ENCODE results near the gene CDADC1. TPM values are rescaled to one million over a fixed set of nuclear protein-coding genes. Genes with fewer than 3 reads are reported as not detected.
A peak's percentile ranks its signal among the peaks of the same experiment; 100 is the strongest.

The CDADC1 gene
- total RNA-seq, 1 donor = 3.8 TPM

DNA sequence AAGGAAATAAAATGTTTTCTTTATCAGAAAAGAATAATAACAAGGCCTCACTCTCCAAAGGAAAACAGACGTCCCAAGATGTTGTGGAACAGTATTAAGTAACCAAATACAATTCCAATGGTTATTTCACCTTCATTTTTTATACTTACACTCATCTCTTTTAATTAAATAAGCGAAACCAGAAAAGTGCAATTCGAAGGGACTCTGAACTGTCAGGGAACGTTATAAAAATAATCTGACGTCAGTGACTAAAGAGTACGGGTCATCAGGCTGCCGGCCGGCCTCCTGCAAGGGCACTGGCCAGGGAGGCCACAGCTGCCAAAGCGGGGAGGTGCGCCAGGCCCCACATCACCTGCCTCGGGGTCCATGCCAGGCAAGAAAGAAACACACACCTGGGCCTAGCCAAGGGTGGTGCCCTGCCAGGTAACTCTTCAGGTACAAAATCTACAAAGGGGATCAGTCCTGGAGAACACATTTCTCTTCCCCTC, 61.2 kb downstream of the CDADC1 start:
- H3K4me3 ChIP-seq (ENCODE audit: low read depth, low read length) = no peak overlapping the region
- TF ChIP-seq, protein P1, sequence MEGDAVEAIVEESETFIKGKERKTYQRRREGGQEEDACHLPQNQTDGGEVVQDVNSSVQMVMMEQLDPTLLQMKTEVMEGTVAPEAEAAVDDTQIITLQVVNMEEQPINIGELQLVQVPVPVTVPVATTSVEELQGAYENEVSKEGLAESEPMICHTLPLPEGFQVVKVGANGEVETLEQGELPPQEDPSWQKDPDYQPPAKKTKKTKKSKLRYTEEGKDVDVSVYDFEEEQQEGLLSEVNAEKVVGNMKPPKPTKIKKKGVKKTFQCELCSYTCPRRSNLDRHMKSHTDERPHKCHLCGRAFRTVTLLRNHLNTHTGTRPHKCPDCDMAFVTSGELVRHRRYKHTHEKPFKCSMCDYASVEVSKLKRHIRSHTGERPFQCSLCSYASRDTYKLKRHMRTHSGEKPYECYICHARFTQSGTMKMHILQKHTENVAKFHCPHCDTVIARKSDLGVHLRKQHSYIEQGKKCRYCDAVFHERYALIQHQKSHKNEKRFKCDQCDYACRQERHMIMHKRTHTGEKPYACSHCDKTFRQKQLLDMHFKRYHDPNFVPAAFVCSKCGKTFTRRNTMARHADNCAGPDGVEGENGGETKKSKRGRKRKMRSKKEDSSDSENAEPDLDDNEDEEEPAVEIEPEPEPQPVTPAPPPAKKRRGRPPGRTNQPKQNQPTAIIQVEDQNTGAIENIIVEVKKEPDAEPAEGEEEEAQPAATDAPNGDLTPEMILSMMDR (IDR thresholded peaks at IDR 0.05; ENCODE audit: insufficient read depth, low read length) = no peak
- DNase-seq (ENCODE audit: low read depth) = peak; percentile 30

DNA sequence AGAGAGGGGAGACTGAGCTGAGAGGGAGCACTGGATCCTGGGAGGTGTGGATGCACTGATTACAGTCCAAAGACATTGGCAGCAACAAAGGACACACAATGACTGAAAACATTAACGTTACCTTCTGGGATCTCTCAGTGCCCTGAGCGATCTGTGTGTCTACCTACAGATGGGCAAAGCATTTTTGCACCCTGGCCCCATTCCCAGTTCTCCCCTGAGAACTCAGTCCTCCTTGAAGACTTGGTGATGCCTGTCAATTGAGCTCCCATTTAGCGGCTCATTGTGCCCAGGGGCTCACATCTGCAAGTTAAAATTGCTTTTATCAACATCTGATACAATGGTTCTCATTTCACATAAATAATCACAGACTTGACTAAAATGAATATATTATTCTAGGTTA, 62.5 kb downstream of the CDADC1 start:
- no peak overlapping the region for H3K4me3 ChIP-seq (ENCODE audit: low read depth, low read length)
- no peak for DNase-seq (ENCODE audit: low read depth)
- TF ChIP-seq, protein P1 (IDR thresholded peaks at IDR 0.05; ENCODE audit: insufficient read depth, low read length) = no peak

DNA sequence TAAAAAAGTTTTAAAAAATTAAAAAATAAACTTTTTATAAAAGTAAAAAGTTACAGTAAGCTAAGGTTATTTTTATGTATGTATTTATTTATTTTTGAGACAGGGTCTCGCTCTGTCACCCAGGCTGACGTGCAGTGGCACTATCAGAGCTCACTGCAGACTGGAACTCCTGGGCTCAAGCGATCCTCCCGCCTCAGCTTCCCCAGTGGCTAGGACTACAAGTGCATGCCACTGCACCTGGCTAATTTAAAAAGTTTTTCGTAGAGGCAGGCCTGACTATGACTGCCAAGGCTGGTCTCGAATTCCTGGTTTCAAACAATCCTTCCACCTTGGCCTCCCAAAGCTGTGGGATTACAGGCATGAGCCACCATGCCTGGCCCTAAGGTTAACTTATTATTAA, 64.1 kb downstream of the CDADC1 start:
- H3K4me3 ChIP-seq (ENCODE audit: low read depth, low read length) = no peak overlapping the region
- no peak for DNase-seq (ENCODE audit: low read depth)
- TF ChIP-seq, protein P1 (IDR thresholded peaks at IDR 0.05; ENCODE audit: insufficient read depth, low read length) = no peak

DNA sequence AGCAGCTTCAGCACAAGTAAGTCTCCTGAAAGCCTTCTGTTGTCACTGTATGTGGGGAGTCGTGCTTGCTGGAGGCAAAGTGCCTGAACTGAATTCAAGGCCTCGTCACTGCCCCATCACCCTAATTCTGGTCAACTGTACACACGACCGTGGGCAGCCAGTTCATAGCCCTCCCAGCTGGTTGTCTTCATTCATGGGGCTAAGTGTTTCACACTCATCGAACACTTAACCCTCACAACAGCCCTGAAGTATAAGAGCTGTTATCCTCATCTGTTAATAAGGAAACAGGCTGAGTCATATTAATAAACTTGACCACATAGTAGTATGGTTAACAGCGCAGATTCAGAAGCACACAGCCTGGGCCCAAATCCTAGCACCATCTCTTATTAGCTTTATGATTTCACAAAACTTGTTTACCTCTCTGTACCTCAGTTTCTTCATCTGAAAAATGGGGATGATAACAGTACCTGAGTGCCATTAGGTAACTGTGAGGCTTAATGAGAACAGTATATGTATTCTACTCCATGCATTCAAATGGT, 66.7 kb downstream of the CDADC1 start:
- no peak overlapping the region for H3K4me3 ChIP-seq (ENCODE audit: low read depth, low read length)
- no peak for DNase-seq (ENCODE audit: low read depth)
- TF ChIP-seq, protein P1 (IDR thresholded peaks at IDR 0.05; ENCODE audit: insufficient read depth, low read length) = no peak

DNA sequence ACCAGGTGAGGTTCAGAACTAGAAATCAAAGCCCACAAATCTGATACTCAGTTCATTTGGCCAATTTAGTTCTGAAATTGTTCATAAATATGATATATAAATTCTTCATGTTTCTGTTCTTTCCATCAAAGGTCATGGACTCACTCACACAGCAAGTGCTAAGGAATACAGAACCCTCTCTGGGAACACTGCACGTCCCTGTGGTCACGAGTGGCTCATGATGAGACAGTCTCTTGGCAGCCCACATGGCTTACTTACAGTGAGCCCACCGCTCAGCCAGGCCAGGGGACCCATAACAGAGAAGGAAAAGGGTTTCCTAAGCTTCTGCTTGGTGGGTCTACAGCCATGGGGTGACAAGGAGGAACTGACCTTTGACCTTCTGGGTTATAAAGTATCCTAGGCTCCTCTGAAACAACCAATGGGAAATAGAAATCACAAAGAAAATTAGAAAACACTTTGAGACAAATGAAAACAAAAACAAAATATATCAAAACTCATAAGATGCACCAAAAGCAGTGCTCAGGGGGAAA, 67.4 kb downstream of the CDADC1 start:
- H3K4me3 ChIP-seq (ENCODE audit: low read depth, low read length) = no peak overlapping the region
- TF ChIP-seq, protein P1 (IDR thresholded peaks at IDR 0.05; ENCODE audit: insufficient read depth, low read length) = no peak
- no peak for DNase-seq (ENCODE audit: low read depth)

DNA sequence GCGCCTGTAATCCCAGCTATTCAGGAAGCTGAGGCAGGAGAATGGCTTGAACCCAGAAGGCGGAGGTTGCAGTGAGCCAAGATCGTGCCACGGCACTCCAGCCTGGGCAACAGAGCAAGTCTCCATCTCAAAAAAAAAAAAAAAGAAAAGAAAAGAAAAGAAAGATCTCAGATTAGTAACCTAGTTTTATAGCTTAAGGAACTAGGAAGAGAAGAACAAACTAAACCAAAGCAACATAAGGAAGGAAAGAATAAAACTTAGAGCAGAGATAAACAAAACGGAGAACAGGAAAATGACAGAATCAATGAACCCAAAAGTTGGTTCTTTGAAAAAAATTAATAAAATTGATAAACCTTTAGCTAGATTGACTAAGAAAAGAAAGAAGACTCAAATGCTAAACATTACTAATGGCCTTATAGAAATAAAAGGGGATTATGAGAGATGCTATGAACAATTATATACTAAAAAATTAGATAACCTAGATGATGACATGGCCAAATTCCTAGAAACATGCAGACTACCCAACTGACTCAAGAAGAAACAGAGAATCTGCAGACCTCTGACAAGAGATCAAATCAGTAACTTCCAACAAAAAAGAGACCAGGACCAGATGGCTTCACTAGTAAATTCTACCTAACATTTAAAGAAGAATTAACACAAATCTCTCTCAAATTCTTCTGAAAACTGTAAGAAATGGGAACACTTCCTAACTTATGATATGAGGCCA, 68.2 kb downstream of the CDADC1 start:
- DNase-seq (ENCODE audit: low read depth) = no peak
- TF ChIP-seq, protein P1 (IDR thresholded peaks at IDR 0.05; ENCODE audit: insufficient read depth, low read length) = no peak
- H3K4me3 ChIP-seq (ENCODE audit: low read depth, low read length) = no peak overlapping the region

Measured in fibroblast of the aortic adventitia (primary cell).